ENCODE measurements around the gene AXIN1.
"Not testable (repeated sequence)": the region's sequence is repeated elsewhere in the genome, so short reads cannot be mapped to it uniquely, and the experiment has no call there.

The AXIN1 gene

DNA sequence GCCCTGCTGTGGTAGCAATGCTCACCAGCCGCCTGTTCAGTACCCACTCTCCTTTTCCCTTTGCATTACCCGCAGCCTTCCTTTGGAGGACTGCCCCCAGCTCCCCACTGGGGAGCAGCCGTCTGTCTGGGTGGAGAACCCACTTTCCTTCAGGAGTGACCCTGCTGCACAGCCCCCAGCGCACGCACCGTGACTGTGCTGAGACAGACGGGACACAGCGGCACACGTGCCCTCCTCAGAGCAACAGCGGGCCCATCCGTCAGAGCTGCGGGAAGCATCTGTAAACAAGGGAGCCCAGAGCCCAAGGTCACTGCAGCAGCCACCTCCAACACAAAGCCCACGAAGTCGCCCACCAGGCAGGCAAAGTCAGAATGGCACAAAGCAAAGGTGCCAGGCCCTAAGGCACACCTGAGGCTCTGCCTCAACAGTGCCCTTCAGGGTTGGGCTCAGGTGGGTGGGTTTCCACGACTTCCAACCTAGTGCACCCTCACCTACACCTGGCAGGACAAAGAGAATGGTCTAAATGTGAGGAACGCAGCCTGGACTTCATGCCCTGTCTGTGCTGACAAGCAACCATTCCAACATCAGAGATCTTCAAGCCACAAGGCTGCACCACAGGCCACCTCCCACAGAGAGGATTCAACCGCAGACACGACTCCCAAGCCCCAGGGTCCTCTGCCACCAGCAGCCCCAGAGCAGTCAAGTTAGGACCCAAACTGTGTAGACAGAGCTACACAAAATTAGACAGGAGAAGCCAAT lies 9.9 kb downstream of the AXIN1 start:
- Histone ChIP-seq H3K36me3 (ENCODE audit: insufficient read depth, low read length) (peaks cover 6% of the 10 kb centered on the region), H3K9ac (ENCODE audit: low read length) (no peak overlapping the region), H3K9me3 (ENCODE audit: low read length) (no peaks in the 10 kb centered on the region), H3K4me1 (ENCODE audit: insufficient read depth, low read length) (no peaks in the 10 kb centered on the region), H3K4me3 (ENCODE audit: low read depth in 1 of 2, low read length in 2 of 2) (no peak overlapping the region), H3K27ac (ENCODE audit: low read depth, low read length) (no peak overlapping the region), H3K27me3 (ENCODE audit: control insufficient read depth in 1 of 2, insufficient read depth in 2 of 2, low read length in 2 of 2) (no peaks in the 10 kb centered on the region)

DNA sequence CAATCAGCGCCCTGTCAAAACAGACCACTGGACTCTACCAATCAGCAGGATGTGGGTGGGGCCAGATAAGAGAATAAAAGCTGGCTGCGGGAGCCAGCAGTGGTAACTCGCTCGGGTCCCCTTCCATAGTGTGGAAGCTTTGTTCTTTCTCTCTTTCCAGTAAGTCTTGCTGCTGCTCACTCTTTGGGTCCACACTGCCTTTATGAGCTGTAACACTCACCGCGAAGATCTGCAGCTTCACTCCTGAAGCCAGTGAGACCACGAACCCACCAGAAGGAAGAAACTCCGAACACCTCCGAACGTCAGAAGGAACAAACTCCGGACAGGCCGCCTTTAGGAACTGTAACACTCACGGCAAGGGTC lies 10.6 kb downstream of the AXIN1 start:
- H3K4me1 ChIP-seq (ENCODE audit: insufficient read depth, low read length); H3K9ac ChIP-seq (ENCODE audit: low read length); H3K27me3 ChIP-seq (ENCODE audit: control insufficient read depth in 1 of 2, insufficient read depth in 2 of 2, low read length in 2 of 2); H3K27ac ChIP-seq (ENCODE audit: low read depth, low read length); H3K36me3 ChIP-seq (ENCODE audit: insufficient read depth, low read length); H3K4me3 ChIP-seq (ENCODE audit: low read depth in 1 of 2, low read length in 2 of 2); H3K9me3 ChIP-seq (ENCODE audit: low read length): not testable (repeated sequence)

GRCh38 chr16:341095-341973 lies 11.2 kb downstream of the AXIN1 start:
- not testable (repeated sequence) for H3K9ac ChIP-seq (ENCODE audit: low read length); H3K4me1 ChIP-seq (ENCODE audit: insufficient read depth, low read length); H3K4me3 ChIP-seq (ENCODE audit: low read depth in 1 of 2, low read length in 2 of 2); H3K27ac ChIP-seq (ENCODE audit: low read depth, low read length); H3K27me3 ChIP-seq (ENCODE audit: control insufficient read depth in 1 of 2, insufficient read depth in 2 of 2, low read length in 2 of 2); H3K9me3 ChIP-seq (ENCODE audit: low read length); H3K36me3 ChIP-seq (ENCODE audit: insufficient read depth, low read length)

DNA sequence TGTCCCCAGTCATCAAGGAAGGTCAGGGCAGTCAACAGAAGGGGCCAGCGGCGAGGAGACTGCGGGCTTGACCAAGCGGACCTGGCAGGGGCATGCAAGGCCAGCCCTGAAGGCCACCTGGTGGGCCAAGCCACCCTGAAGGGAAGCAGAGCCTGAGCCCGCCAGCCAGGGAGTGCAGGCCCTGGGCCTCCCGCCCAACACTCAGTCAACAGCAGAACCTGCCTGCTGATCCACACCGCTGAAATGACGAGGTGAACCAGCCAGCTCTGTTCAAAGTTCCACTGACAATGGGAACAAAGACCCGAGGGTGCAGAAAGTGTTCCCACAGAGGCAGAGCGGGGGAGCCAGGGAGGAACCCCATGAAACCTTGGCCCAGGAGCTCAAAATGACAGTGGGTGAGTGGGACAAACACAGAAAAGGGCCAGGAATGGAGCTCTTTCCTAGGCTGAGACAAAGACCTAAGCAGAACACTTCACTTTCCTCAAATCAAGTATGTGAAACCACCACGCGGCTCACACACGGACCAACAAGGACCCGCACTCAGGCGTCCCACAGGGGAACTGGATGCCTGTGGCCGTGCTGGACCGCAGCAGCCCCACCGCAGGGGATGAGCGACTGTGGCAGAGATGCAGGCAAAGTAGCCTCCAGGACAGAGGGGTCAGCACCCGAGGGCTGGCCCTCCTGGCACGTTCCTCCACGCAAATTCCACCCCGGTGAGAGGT lies 12.0 kb downstream of the AXIN1 start:
- no peaks in the 10 kb centered on the region for H3K36me3 ChIP-seq (ENCODE audit: insufficient read depth, low read length)

DNA sequence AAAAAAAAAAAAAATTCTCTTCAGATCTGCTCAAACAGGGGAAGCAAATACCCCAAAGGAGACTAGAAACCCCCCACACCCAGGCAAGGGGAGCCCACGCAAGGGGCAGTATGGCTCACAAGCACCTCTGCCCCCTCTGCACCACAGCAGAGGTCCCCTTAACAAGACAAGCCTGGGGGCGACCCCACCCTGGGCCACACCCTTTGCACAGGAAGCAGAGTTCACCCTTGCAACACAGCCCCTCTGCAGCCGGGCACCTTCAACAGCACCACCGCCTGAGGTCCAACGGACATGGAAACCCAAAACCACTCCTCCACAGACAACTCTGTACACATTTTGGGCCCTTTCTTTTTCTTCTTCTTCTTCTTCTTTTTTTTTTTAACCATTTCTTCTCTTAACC lies 12.8 kb downstream of the AXIN1 start:
- H3K9ac ChIP-seq (ENCODE audit: low read length), result no peak overlapping the region
- H3K4me1 ChIP-seq (ENCODE audit: insufficient read depth, low read length), result no peaks in the 10 kb centered on the region
- H3K27ac ChIP-seq (ENCODE audit: low read depth, low read length), result no peak overlapping the region
- no peaks in the 10 kb centered on the region for H3K9me3 ChIP-seq (ENCODE audit: low read length)
- no peak overlapping the region for H3K4me3 ChIP-seq (ENCODE audit: low read depth in 1 of 2, low read length in 2 of 2)
- H3K36me3 ChIP-seq (ENCODE audit: insufficient read depth, low read length), result no peaks in the 10 kb centered on the region
- H3K27me3 ChIP-seq (ENCODE audit: control insufficient read depth in 1 of 2, insufficient read depth in 2 of 2, low read length in 2 of 2), result no peaks in the 10 kb centered on the region

More for the DNA sequence above, 12.0 kb downstream of the AXIN1 start:
- no peaks in the 10 kb centered on the region for H3K4me1 ChIP-seq (ENCODE audit: insufficient read depth, low read length)
- no peaks in the 10 kb centered on the region for H3K27me3 ChIP-seq (ENCODE audit: control insufficient read depth in 1 of 2, insufficient read depth in 2 of 2, low read length in 2 of 2)
- H3K4me3 ChIP-seq (ENCODE audit: low read depth in 1 of 2, low read length in 2 of 2), result no peak overlapping the region
- H3K9me3 ChIP-seq (ENCODE audit: low read length), result no peaks in the 10 kb centered on the region
- no peak overlapping the region for H3K27ac ChIP-seq (ENCODE audit: low read depth, low read length)
- no peak overlapping the region for H3K9ac ChIP-seq (ENCODE audit: low read length)

GRCh38 chr16:337975-338575 lies 14.4 kb downstream of the AXIN1 start:
- H3K27ac ChIP-seq (ENCODE audit: low read depth, low read length), result no peak overlapping the region
- no peak overlapping the region for H3K4me3 ChIP-seq (ENCODE audit: low read depth in 1 of 2, low read length in 2 of 2)
- H3K36me3 ChIP-seq (ENCODE audit: insufficient read depth, low read length), result no peaks in the 10 kb centered on the region
- no peaks in the 10 kb centered on the region for H3K9me3 ChIP-seq (ENCODE audit: low read length)
- H3K27me3 ChIP-seq (ENCODE audit: control insufficient read depth in 1 of 2, insufficient read depth in 2 of 2, low read length in 2 of 2), result no peaks in the 10 kb centered on the region
- no peak overlapping the region for H3K9ac ChIP-seq (ENCODE audit: low read length)
- no peaks in the 10 kb centered on the region for H3K4me1 ChIP-seq (ENCODE audit: insufficient read depth, low read length)

GRCh38 chr16:337437-337836 lies 15.1 kb downstream of the AXIN1 start:
- Histone ChIP-seq H3K27me3 (ENCODE audit: control insufficient read depth in 1 of 2, insufficient read depth in 2 of 2, low read length in 2 of 2) (no peaks in the 10 kb centered on the region), H3K4me3 (ENCODE audit: low read depth in 1 of 2, low read length in 2 of 2) (no peak overlapping the region), H3K36me3 (ENCODE audit: insufficient read depth, low read length) (no peaks in the 10 kb centered on the region), H3K27ac (ENCODE audit: low read depth, low read length) (no peak overlapping the region), H3K9me3 (ENCODE audit: low read length) (no peaks in the 10 kb centered on the region), H3K9ac (ENCODE audit: low read length) (no peak overlapping the region), H3K4me1 (ENCODE audit: insufficient read depth, low read length) (no peaks in the 10 kb centered on the region)

DNA sequence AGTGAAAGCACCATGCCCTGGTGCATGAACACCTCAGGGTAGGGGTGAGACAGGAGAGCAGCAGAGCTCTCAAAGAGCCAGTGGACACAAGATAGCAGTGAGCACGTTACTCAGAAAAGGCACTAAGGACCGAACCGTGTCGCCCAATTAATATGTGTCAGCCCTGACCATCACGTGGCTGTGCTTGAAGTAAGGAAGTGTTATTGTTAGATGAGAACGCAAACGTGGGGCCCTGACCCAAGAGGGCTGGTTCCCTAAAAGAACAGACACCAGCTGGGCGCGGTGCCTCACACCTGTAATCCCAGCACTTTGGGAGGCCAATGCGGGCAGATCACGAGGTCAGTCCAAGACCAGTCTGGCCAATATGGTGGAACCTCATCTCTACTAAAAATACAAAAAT lies 16.3 kb downstream of the AXIN1 start:
- H3K36me3 ChIP-seq (ENCODE audit: insufficient read depth, low read length), result no peaks in the 10 kb centered on the region
- no peaks in the 10 kb centered on the region for H3K4me1 ChIP-seq (ENCODE audit: insufficient read depth, low read length)
- no peaks in the 10 kb centered on the region for H3K27me3 ChIP-seq (ENCODE audit: control insufficient read depth in 1 of 2, insufficient read depth in 2 of 2, low read length in 2 of 2)
- no peak overlapping the region for H3K9ac ChIP-seq (ENCODE audit: low read length)
- no peak overlapping the region for H3K27ac ChIP-seq (ENCODE audit: low read depth, low read length)
- H3K4me3 ChIP-seq (ENCODE audit: low read depth in 1 of 2, low read length in 2 of 2), result no peak overlapping the region
- H3K9me3 ChIP-seq (ENCODE audit: low read length), result no peaks in the 10 kb centered on the region

DNA sequence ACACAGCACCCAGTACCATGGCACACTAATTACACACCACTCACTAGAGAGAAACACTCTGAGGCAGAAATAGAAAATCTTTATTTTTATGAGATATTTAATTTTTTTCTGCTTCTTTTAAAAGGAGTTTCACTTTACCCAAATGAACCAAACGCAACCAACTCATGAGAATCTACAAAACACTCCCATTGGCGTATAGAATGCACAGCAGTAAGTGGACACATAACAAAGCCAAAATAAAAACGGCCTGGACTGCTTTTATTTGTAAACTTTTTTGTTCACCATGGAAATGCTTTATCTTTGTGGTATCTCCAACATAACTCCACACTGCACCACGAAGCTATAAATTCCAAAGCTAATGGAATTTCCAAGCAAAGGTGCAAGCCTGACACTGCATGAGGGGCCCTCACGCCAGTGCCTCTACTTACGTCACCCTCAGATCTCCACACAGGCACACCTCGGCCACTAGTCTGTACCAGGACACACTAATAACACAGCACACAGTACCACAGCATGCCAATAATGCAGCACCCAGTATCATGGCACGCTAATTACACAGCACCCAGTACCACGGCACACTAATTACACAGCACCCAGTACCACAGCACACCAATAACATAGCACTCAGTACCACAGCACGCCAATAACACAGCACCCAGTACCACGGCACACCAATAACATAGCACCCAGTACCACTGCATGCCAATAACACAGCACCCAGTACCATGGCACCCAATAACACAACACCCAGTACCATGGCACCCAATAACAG lies 17.5 kb downstream of the AXIN1 start:
- H3K9ac ChIP-seq (ENCODE audit: low read length); H3K36me3 ChIP-seq (ENCODE audit: insufficient read depth, low read length); H3K27me3 ChIP-seq (ENCODE audit: control insufficient read depth in 1 of 2, insufficient read depth in 2 of 2, low read length in 2 of 2); H3K27ac ChIP-seq (ENCODE audit: low read depth, low read length); H3K9me3 ChIP-seq (ENCODE audit: low read length); H3K4me3 ChIP-seq (ENCODE audit: low read depth in 1 of 2, low read length in 2 of 2); H3K4me1 ChIP-seq (ENCODE audit: insufficient read depth, low read length): not testable (repeated sequence)

- not testable (repeated sequence) for H3K9me3 ChIP-seq (ENCODE audit: low read length); H3K36me3 ChIP-seq (ENCODE audit: insufficient read depth, low read length); H3K4me1 ChIP-seq (ENCODE audit: insufficient read depth, low read length); H3K4me3 ChIP-seq (ENCODE audit: low read depth in 1 of 2, low read length in 2 of 2); H3K27me3 ChIP-seq (ENCODE audit: control insufficient read depth in 1 of 2, insufficient read depth in 2 of 2, low read length in 2 of 2); H3K9ac ChIP-seq (ENCODE audit: low read length); H3K27ac ChIP-seq (ENCODE audit: low read depth, low read length)
Measured at GRCh38 chr16:334164-334832, 18.2 kb downstream of the AXIN1 start.
